PC-3 (cell line): ENCODE data around the gene KIF18B.

Source experiments
- EZH2 ChIP-seq: fragments of 300-600 bp; sonication (generic); IDR thresholded peaks from one replicate; pipeline ENCODE4 v1.6.1; 2017; ENCODE audit warnings: antibody characterized with exemption, mild to moderate bottlenecking, low read length; ENCODE audit not compliant: unreplicated experiment
- EZH2phosphoT487 ChIP-seq: fragments of 300-600 bp; sonication (generic); IDR thresholded peaks from 2 replicates; pipeline ENCODE4 v1.6.1; 2018; ENCODE audit warnings: mild to moderate bottlenecking, antibody characterized with exemption, low read length, borderline replicate concordance
- TF ChIP-seq, protein P1 (sequence below): fragments of 300-600 bp; sonication (generic); conservative IDR thresholded peaks from 2 replicates; pipeline ENCODE4 v1.5.1; 2017; ENCODE audit warnings: antibody characterized with exemption, low read depth, mild to moderate bottlenecking, low read length

DNA sequence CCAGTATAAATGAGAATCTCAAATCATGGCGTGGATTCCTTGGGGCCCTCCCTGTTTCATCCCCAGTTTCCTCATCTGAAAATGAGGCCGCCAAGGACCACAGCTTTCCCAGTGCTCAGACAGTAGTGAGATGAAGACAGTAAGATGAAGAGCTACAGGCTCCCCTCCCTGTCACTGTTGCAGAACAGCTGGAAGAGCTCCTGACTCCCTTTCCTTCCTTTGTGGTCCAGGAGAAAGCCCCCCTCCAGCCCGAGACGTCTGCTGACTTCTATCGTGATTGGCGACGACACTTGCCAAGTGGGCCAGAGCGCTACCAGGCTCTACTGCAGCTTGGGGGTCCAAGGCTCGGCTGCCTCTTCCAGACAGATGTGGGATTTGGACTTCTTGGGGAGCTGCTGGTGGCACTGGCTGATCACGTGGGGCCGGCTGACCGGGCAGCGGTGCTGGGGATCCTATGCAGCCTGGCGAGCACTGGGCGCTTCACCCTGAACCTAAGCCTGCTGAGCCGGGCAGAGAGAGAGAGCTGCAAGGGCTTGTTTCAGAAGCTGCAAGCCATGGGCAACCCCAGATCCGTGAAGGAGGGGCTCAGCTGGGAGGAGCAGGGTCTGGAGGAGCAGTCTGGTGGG, 45.3 kb downstream of the KIF18B start:
- TF ChIP-seq EZH2 (no peak), EZH2phosphoT487 (no peak)
- TF ChIP-seq, protein P1, sequence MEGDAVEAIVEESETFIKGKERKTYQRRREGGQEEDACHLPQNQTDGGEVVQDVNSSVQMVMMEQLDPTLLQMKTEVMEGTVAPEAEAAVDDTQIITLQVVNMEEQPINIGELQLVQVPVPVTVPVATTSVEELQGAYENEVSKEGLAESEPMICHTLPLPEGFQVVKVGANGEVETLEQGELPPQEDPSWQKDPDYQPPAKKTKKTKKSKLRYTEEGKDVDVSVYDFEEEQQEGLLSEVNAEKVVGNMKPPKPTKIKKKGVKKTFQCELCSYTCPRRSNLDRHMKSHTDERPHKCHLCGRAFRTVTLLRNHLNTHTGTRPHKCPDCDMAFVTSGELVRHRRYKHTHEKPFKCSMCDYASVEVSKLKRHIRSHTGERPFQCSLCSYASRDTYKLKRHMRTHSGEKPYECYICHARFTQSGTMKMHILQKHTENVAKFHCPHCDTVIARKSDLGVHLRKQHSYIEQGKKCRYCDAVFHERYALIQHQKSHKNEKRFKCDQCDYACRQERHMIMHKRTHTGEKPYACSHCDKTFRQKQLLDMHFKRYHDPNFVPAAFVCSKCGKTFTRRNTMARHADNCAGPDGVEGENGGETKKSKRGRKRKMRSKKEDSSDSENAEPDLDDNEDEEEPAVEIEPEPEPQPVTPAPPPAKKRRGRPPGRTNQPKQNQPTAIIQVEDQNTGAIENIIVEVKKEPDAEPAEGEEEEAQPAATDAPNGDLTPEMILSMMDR, result no peak
